ENCODE results near the gene C16orf86.

Gene C16orf86

GRCh38 chr16:67660564-67661028, 6.0 kb upstream of the C16orf86 start, which contains the start of gene PARD6A:
Gene PARD6A, plus strand, starts transcription at chr16:67660960. Its CDS starts 79 bp downstream, at chr16:67661039.
- peaks cover 28% of the 10 kb centered on the region for H3K4me1 ChIP-seq (ENCODE audit: control insufficient read depth, insufficient read depth, low read length, poor library complexity, severe bottlenecking)
- peaks cover 24% of the 10 kb centered on the region for H3K36me3 ChIP-seq (ENCODE audit: control insufficient read depth, insufficient read depth, low read length)
- no peaks in the 10 kb centered on the region for H3K27me3 ChIP-seq (replicated peaks; ENCODE audit: control insufficient read depth, insufficient read depth, low read length, poor library complexity, severe bottlenecking)
- H3K9me3 ChIP-seq (ENCODE audit: control insufficient read depth, low read length) = no peaks in the 10 kb centered on the region
- peak; percentile 92 to 96 (median 95) for DNase-seq
- H3K4me3 ChIP-seq (ENCODE audit: insufficient read depth, low read depth, low read length, poor library complexity, severe bottlenecking) = peak within 1 kb of the TSS; percentile 88
- peak within 1 kb of the TSS; percentile 93 for H3K27ac ChIP-seq (ENCODE audit: insufficient read depth, low read length, poor library complexity, severe bottlenecking)

GRCh38 chr16:67661101-67661761, 5.4 kb upstream of the C16orf86 start:
- H3K27ac ChIP-seq (ENCODE audit: insufficient read depth, low read length, poor library complexity, severe bottlenecking) = peak overlapping the region; percentile 93
- no peak for DNase-seq

GRCh38 chr16:67661886-67662652, 4.5 kb upstream of the C16orf86 start:
- H3K27me3 ChIP-seq (replicated peaks; ENCODE audit: control insufficient read depth, insufficient read depth, low read length, poor library complexity, severe bottlenecking) = no peaks in the 10 kb centered on the region
- H3K27ac ChIP-seq (ENCODE audit: insufficient read depth, low read length, poor library complexity, severe bottlenecking) = no peak overlapping the region
- no peak for DNase-seq
- H3K9me3 ChIP-seq (ENCODE audit: control insufficient read depth, low read length) = no peaks in the 10 kb centered on the region
- no peak overlapping the region for H3K4me3 ChIP-seq (ENCODE audit: insufficient read depth, low read depth, low read length, poor library complexity, severe bottlenecking)
- H3K4me1 ChIP-seq (ENCODE audit: control insufficient read depth, insufficient read depth, low read length, poor library complexity, severe bottlenecking) = peaks cover 38% of the 10 kb centered on the region
- peaks cover 12% of the 10 kb centered on the region for H3K36me3 ChIP-seq (ENCODE audit: control insufficient read depth, insufficient read depth, low read length)

More at GRCh38 chr16:67661101-67661761, 5.4 kb upstream of the C16orf86 start:
- Histone ChIP-seq H3K36me3 (ENCODE audit: control insufficient read depth, insufficient read depth, low read length) (peaks cover 18% of the 10 kb centered on the region), H3K4me1 (ENCODE audit: control insufficient read depth, insufficient read depth, low read length, poor library complexity, severe bottlenecking) (peaks cover 35% of the 10 kb centered on the region), H3K4me3 (ENCODE audit: insufficient read depth, low read depth, low read length, poor library complexity, severe bottlenecking) (peak overlapping the region; percentile 51), H3K9me3 (ENCODE audit: control insufficient read depth, low read length) (no peaks in the 10 kb centered on the region), H3K27me3 (replicated peaks; ENCODE audit: control insufficient read depth, insufficient read depth, low read length, poor library complexity, severe bottlenecking) (no peaks in the 10 kb centered on the region)

- Histone ChIP-seq H3K27ac (ENCODE audit: insufficient read depth, low read length, poor library complexity, severe bottlenecking) (no peak overlapping the region), H3K36me3 (ENCODE audit: control insufficient read depth, insufficient read depth, low read length) (peaks cover 9% of the 10 kb centered on the region), H3K4me3 (ENCODE audit: insufficient read depth, low read depth, low read length, poor library complexity, severe bottlenecking) (no peak overlapping the region), H3K4me1 (ENCODE audit: control insufficient read depth, insufficient read depth, low read length, poor library complexity, severe bottlenecking) (peaks cover 44% of the 10 kb centered on the region), H3K9me3 (ENCODE audit: control insufficient read depth, low read length) (no peaks in the 10 kb centered on the region), H3K27me3 (replicated peaks; ENCODE audit: control insufficient read depth, insufficient read depth, low read length, poor library complexity, severe bottlenecking) (no peaks in the 10 kb centered on the region)
- no peak for DNase-seq
Measured at GRCh38 chr16:67662653-67663010, 4.0 kb upstream of the C16orf86 start.

- H3K36me3 ChIP-seq (ENCODE audit: control insufficient read depth, insufficient read depth, low read length) = peaks cover 3% of the 10 kb centered on the region
- no peak for DNase-seq
- H3K27me3 ChIP-seq (replicated peaks; ENCODE audit: control insufficient read depth, insufficient read depth, low read length, poor library complexity, severe bottlenecking) = no peaks in the 10 kb centered on the region
- H3K9me3 ChIP-seq (ENCODE audit: control insufficient read depth, low read length) = no peaks in the 10 kb centered on the region
- H3K4me3 ChIP-seq (ENCODE audit: insufficient read depth, low read depth, low read length, poor library complexity, severe bottlenecking) = no peak overlapping the region
- H3K4me1 ChIP-seq (ENCODE audit: control insufficient read depth, insufficient read depth, low read length, poor library complexity, severe bottlenecking) = peaks cover 46% of the 10 kb centered on the region
- no peak overlapping the region for H3K27ac ChIP-seq (ENCODE audit: insufficient read depth, low read length, poor library complexity, severe bottlenecking)
Measured at GRCh38 chr16:67663151-67663876, 3.3 kb upstream of the C16orf86 start.

GRCh38 chr16:67663877-67664222, 2.8 kb upstream of the C16orf86 start:
- H3K27me3 ChIP-seq (replicated peaks; ENCODE audit: control insufficient read depth, insufficient read depth, low read length, poor library complexity, severe bottlenecking) = no peaks in the 10 kb centered on the region
- peaks cover 42% of the 10 kb centered on the region for H3K4me1 ChIP-seq (ENCODE audit: control insufficient read depth, insufficient read depth, low read length, poor library complexity, severe bottlenecking)
- H3K9me3 ChIP-seq (ENCODE audit: control insufficient read depth, low read length) = no peaks in the 10 kb centered on the region
- no peak for DNase-seq
- H3K4me3 ChIP-seq (ENCODE audit: insufficient read depth, low read depth, low read length, poor library complexity, severe bottlenecking) = no peak overlapping the region
- H3K36me3 ChIP-seq (ENCODE audit: control insufficient read depth, insufficient read depth, low read length) = no peaks in the 10 kb centered on the region
- no peak overlapping the region for H3K27ac ChIP-seq (ENCODE audit: insufficient read depth, low read length, poor library complexity, severe bottlenecking)

GRCh38 chr16:67664258-67664657, 2.4 kb upstream of the C16orf86 start:
- no peak for DNase-seq
- no peaks in the 10 kb centered on the region for H3K36me3 ChIP-seq (ENCODE audit: control insufficient read depth, insufficient read depth, low read length)
- peaks cover 39% of the 10 kb centered on the region for H3K4me1 ChIP-seq (ENCODE audit: control insufficient read depth, insufficient read depth, low read length, poor library complexity, severe bottlenecking)
- no peaks in the 10 kb centered on the region for H3K27me3 ChIP-seq (replicated peaks; ENCODE audit: control insufficient read depth, insufficient read depth, low read length, poor library complexity, severe bottlenecking)
- H3K4me3 ChIP-seq (ENCODE audit: insufficient read depth, low read depth, low read length, poor library complexity, severe bottlenecking) = no peak overlapping the region
- no peak overlapping the region for H3K27ac ChIP-seq (ENCODE audit: insufficient read depth, low read length, poor library complexity, severe bottlenecking)
- no peaks in the 10 kb centered on the region for H3K9me3 ChIP-seq (ENCODE audit: control insufficient read depth, low read length)

GRCh38 chr16:67664871-67665270, 1.7 kb upstream of the C16orf86 start:
- H3K27ac ChIP-seq (ENCODE audit: insufficient read depth, low read length, poor library complexity, severe bottlenecking) = no peak overlapping the region

GRCh38 chr16:67665598-67665997, 1.0 kb upstream of the C16orf86 start:
- no peak for DNase-seq
- no peak overlapping the region for H3K27ac ChIP-seq (ENCODE audit: insufficient read depth, low read length, poor library complexity, severe bottlenecking)
- peak overlapping the region; percentile 92 for H3K4me3 ChIP-seq (ENCODE audit: insufficient read depth, low read depth, low read length, poor library complexity, severe bottlenecking)

More at GRCh38 chr16:67664871-67665270, 1.7 kb upstream of the C16orf86 start:
- DNase-seq = no peak
- Histone ChIP-seq H3K9me3 (ENCODE audit: control insufficient read depth, low read length) (no peaks in the 10 kb centered on the region), H3K36me3 (ENCODE audit: control insufficient read depth, insufficient read depth, low read length) (no peaks in the 10 kb centered on the region), H3K4me3 (ENCODE audit: insufficient read depth, low read depth, low read length, poor library complexity, severe bottlenecking) (no peak overlapping the region), H3K4me1 (ENCODE audit: control insufficient read depth, insufficient read depth, low read length, poor library complexity, severe bottlenecking) (peaks cover 34% of the 10 kb centered on the region), H3K27me3 (replicated peaks; ENCODE audit: control insufficient read depth, insufficient read depth, low read length, poor library complexity, severe bottlenecking) (no peaks in the 10 kb centered on the region)

More at GRCh38 chr16:67665598-67665997, 1.0 kb upstream of the C16orf86 start:
- Histone ChIP-seq H3K36me3 (ENCODE audit: control insufficient read depth, insufficient read depth, low read length) (no peaks in the 10 kb centered on the region), H3K4me1 (ENCODE audit: control insufficient read depth, insufficient read depth, low read length, poor library complexity, severe bottlenecking) (peaks cover 30% of the 10 kb centered on the region), H3K27me3 (replicated peaks; ENCODE audit: control insufficient read depth, insufficient read depth, low read length, poor library complexity, severe bottlenecking) (no peaks in the 10 kb centered on the region), H3K9me3 (ENCODE audit: control insufficient read depth, low read length) (no peaks in the 10 kb centered on the region)

All from effector memory CD4-positive, alpha-beta T cell (primary cell).